Neural progenitor cell (in vitro differentiated cells): ENCODE data around the gene MST1R.

Source experiments
- EZH2 ChIP-seq: fragments of 200-600 bp; sonication (generic); IDR thresholded peaks from 2 replicates; pipeline ENCODE4 v1.6.1; 2017; ENCODE audit warnings: antibody characterized with exemption, mild to moderate bottlenecking, moderate library complexity
- TF ChIP-seq, protein P1 (sequence below): fragments of 200-600 bp; sonication (generic); IDR thresholded peaks from 2 replicates; pipeline ENCODE4 v1.5.1; 2017; ENCODE audit warnings: antibody characterized with exemption, mild to moderate bottlenecking

DNA sequence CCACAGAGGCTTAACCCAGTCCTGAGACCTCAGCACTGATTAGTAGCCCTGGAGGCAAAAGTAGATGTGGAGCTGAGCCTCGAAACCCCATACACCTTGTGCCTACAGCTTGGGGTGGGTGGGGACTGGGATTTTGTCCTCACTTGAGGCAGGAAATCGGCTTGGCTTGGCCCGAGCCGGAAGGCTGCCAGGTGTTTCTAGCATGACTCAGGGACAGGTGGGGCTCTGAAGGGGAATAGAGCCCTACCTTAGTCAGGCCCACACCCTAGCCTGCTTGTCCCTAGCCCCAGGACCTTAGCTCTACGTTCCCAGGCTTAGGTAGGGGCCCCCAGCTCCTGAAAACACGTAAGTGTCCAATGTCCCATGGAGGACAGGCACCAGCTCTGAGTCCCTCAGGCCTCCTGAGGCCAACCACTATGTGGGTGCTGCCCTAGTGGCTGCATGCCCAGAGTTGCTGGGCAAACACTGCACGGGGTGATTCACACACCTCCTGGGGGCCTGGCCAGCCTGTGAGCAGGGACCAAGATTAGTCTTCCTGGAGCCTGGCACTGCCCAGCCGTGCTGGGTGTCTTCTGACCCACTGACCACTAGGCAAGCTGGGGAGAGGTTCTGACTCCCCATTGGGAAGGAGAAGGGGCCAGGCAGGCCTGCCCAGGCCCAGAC, 3.1 kb downstream of the MST1R start:
- TF ChIP-seq EZH2, result no peak
- TF ChIP-seq, protein P1, sequence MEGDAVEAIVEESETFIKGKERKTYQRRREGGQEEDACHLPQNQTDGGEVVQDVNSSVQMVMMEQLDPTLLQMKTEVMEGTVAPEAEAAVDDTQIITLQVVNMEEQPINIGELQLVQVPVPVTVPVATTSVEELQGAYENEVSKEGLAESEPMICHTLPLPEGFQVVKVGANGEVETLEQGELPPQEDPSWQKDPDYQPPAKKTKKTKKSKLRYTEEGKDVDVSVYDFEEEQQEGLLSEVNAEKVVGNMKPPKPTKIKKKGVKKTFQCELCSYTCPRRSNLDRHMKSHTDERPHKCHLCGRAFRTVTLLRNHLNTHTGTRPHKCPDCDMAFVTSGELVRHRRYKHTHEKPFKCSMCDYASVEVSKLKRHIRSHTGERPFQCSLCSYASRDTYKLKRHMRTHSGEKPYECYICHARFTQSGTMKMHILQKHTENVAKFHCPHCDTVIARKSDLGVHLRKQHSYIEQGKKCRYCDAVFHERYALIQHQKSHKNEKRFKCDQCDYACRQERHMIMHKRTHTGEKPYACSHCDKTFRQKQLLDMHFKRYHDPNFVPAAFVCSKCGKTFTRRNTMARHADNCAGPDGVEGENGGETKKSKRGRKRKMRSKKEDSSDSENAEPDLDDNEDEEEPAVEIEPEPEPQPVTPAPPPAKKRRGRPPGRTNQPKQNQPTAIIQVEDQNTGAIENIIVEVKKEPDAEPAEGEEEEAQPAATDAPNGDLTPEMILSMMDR, result no peak
